Lower leg skin (tissue), 3 donors: ENCODE results near the gene DDX51.
"Not testable (repeated sequence)": the region's sequence is repeated elsewhere in the genome, so short reads cannot be mapped to it uniquely, and the experiment has no call there.

Source experiments
- CTCF ChIP-seq, 3 donors: fragments of 450-650 bp; IDR thresholded peaks; one replicate each; pipeline ENCODE4 v1.5.1; 2016; ENCODE audit warnings: antibody characterized with exemption in 3 of 3, mild to moderate bottlenecking in 3 of 3, moderate library complexity in 2 of 3
- POLR2A ChIP-seq, 2 donors: fragments of 450-650 bp; IDR thresholded peaks; one replicate each; pipeline ENCODE4 v1.6.1; 2016 to 2017; ENCODE audit warnings: antibody characterized with exemption in 2 of 2, mild to moderate bottlenecking in 1 of 2, moderate library complexity in 1 of 2

GRCh38 chr12:132149526-132149925 is 5.4 kb upstream of the DDX51 start:
- TF ChIP-seq CTCF, POLR2A (IDR thresholded peaks at IDR 0.05): not testable (repeated sequence)
